ENCODE results near the gene BMP7.

Gene BMP7

DNA sequence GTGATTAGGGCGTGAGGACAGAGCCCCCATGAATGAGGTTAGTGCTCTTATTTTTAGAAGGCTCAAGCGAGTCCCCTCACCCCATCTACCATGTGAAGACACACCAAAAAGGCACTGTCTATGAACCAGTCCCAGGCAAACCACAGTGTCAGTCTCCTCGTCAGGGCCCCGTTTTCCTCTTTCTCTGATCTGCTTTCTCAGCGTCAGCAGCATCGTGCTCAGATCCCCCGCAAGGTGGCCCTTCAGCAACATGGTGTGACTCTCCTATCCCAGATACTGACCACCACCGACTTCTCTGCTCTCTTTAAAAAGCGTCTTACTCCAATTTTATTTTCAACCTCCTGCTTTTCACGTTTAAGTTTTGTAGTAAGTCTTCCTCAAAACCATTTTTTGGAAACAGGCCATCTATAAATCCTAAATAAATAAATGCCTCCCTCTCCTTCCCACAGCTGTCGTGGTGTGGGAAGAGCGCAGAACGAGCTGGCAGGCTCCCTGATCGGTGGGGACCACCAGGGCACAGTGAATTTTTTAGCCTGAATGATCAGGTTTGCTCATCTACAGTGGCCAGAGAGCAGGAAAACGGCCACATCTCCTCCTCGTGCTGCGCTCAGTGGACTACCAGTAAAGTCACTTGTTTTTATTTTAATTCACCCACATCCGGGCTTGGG is 113.1 kb downstream of the BMP7 start:
- no peak overlapping the region for H3K4me2 ChIP-seq (ENCODE audit: low read depth, low read length, poor library complexity, severe bottlenecking)
- no peaks in the 10 kb centered on the region for H3K36me3 ChIP-seq (ENCODE audit: insufficient read depth, low read length)
- no peaks in the 10 kb centered on the region for H3F3A ChIP-seq (ENCODE audit: low read depth)
- no peak overlapping the region for H2AFZ ChIP-seq (ENCODE audit: low read length)
- H3K4me3 ChIP-seq (ENCODE audit: low read length, poor library complexity, severe bottlenecking): no peak overlapping the region
- H3K9me2 ChIP-seq (replicated peaks; ENCODE audit: low read depth, low read length): no peaks in the 10 kb centered on the region
- H3K9me3 ChIP-seq (ENCODE audit: insufficient read depth, low read depth, low read length): no peaks in the 10 kb centered on the region; the same call in 1 of the 2 replicates
- TF ChIP-seq, protein P1, sequence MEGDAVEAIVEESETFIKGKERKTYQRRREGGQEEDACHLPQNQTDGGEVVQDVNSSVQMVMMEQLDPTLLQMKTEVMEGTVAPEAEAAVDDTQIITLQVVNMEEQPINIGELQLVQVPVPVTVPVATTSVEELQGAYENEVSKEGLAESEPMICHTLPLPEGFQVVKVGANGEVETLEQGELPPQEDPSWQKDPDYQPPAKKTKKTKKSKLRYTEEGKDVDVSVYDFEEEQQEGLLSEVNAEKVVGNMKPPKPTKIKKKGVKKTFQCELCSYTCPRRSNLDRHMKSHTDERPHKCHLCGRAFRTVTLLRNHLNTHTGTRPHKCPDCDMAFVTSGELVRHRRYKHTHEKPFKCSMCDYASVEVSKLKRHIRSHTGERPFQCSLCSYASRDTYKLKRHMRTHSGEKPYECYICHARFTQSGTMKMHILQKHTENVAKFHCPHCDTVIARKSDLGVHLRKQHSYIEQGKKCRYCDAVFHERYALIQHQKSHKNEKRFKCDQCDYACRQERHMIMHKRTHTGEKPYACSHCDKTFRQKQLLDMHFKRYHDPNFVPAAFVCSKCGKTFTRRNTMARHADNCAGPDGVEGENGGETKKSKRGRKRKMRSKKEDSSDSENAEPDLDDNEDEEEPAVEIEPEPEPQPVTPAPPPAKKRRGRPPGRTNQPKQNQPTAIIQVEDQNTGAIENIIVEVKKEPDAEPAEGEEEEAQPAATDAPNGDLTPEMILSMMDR (conservative IDR thresholded peaks at IDR 0.05; ENCODE audit: low read length): no peak
- TF ChIP-seq EZH2phosphoT487 (IDR thresholded peaks at IDR 0.05; ENCODE audit: borderline replicate concordance): no peak
- no peak overlapping the region for H3K9ac ChIP-seq (ENCODE audit: low read depth, low read length, poor library complexity, severe bottlenecking)
- H4K20me1 ChIP-seq (ENCODE audit: insufficient read depth, low read length, poor library complexity, severe bottlenecking): no peaks in the 10 kb centered on the region
- H3K4me1 ChIP-seq (ENCODE audit: insufficient read depth, low read length, poor library complexity, severe bottlenecking): no peaks in the 10 kb centered on the region
- H3K27me3 ChIP-seq (ENCODE audit: insufficient read depth, low read length, poor library complexity, severe bottlenecking): no peaks in the 10 kb centered on the region
- no peaks in the 10 kb centered on the region for H3K79me2 ChIP-seq (ENCODE audit: insufficient read depth, low read length)

DNA sequence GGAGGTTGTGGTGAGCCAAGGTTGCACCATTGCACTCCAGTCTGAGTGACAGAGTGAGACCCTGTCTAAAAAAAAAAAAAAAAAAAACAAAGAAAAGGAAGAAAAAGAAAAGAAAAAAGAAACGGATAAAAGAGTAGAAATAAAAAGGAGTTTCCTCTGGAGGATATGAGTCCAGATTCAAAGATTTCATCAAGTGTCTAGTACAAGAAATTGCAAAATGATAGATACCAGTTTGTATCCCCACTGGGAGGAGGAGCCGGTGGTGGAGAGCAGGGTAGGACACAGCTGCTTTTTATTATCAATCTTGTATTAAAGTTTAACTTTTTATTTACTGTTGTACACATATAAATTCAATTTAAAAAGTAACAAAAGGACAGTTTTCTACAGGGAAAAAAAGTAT is 113.9 kb downstream of the BMP7 start:
- Histone ChIP-seq H3F3A (ENCODE audit: low read depth) (no peaks in the 10 kb centered on the region), H2AFZ (ENCODE audit: low read length) (no peak overlapping the region), H3K36me3 (ENCODE audit: insufficient read depth, low read length) (no peaks in the 10 kb centered on the region), H4K20me1 (ENCODE audit: insufficient read depth, low read length, poor library complexity, severe bottlenecking) (no peaks in the 10 kb centered on the region), H3K4me1 (ENCODE audit: insufficient read depth, low read length, poor library complexity, severe bottlenecking) (no peaks in the 10 kb centered on the region), H3K4me2 (ENCODE audit: low read depth, low read length, poor library complexity, severe bottlenecking) (no peak overlapping the region), H3K27me3 (ENCODE audit: insufficient read depth, low read length, poor library complexity, severe bottlenecking) (no peaks in the 10 kb centered on the region), H3K9me2 (replicated peaks; ENCODE audit: low read depth, low read length) (no peaks in the 10 kb centered on the region), H3K9ac (ENCODE audit: low read depth, low read length, poor library complexity, severe bottlenecking) (no peak overlapping the region), H3K79me2 (ENCODE audit: insufficient read depth, low read length) (no peaks in the 10 kb centered on the region), H3K9me3 (ENCODE audit: insufficient read depth, low read depth, low read length) (no peaks in the 10 kb centered on the region; the same call in 1 of the 2 replicates), H3K4me3 (ENCODE audit: low read length, poor library complexity, severe bottlenecking) (no peak overlapping the region)
- TF ChIP-seq EZH2phosphoT487 (IDR thresholded peaks at IDR 0.05; ENCODE audit: borderline replicate concordance): no peak
- TF ChIP-seq, protein P1 (conservative IDR thresholded peaks at IDR 0.05; ENCODE audit: low read length): no peak

DNA sequence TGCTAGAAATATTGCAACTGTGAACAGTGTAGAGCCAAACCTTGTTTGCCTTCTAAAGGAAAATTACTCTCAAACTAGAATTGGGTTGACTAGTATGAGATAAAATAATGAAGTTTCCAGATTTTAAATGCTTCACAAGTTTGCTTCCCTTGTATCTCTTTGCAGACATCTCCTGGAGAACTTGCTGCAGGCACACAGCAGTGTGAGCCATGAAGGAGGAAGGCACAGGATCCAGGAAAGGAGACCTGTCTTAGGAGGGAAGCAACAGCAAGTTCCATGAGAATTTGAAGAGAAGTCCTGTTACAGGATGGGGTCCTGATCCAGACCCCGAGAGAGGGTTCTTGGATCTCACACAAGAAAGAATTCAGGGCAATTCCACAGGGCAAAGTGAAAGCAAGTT is 115.9 kb downstream of the BMP7 start:
- TF ChIP-seq EZH2phosphoT487 (IDR thresholded peaks at IDR 0.05; ENCODE audit: borderline replicate concordance): no peak
- TF ChIP-seq, protein P1 (conservative IDR thresholded peaks at IDR 0.05; ENCODE audit: low read length): no peak
- no peak overlapping the region for H2AFZ ChIP-seq (ENCODE audit: low read length)

More for the DNA sequence above, 115.9 kb downstream of the BMP7 start:
- H3K4me1 ChIP-seq (ENCODE audit: insufficient read depth, low read length, poor library complexity, severe bottlenecking): no peaks in the 10 kb centered on the region
- no peaks in the 10 kb centered on the region for H3K79me2 ChIP-seq (ENCODE audit: insufficient read depth, low read length)
- H4K20me1 ChIP-seq (ENCODE audit: insufficient read depth, low read length, poor library complexity, severe bottlenecking): no peaks in the 10 kb centered on the region
- no peaks in the 10 kb centered on the region for H3K27me3 ChIP-seq (ENCODE audit: insufficient read depth, low read length, poor library complexity, severe bottlenecking)
- no peak overlapping the region for H3K4me3 ChIP-seq (ENCODE audit: low read length, poor library complexity, severe bottlenecking)
- H3K9ac ChIP-seq (ENCODE audit: low read depth, low read length, poor library complexity, severe bottlenecking): no peak overlapping the region
- no peaks in the 10 kb centered on the region for H3F3A ChIP-seq (ENCODE audit: low read depth)
- no peaks in the 10 kb centered on the region; the same call in 1 of the 2 replicates for H3K9me3 ChIP-seq (ENCODE audit: insufficient read depth, low read depth, low read length)
- no peaks in the 10 kb centered on the region for H3K9me2 ChIP-seq (replicated peaks; ENCODE audit: low read depth, low read length)
- H3K4me2 ChIP-seq (ENCODE audit: low read depth, low read length, poor library complexity, severe bottlenecking): no peak overlapping the region
- H3K36me3 ChIP-seq (ENCODE audit: insufficient read depth, low read length): no peaks in the 10 kb centered on the region
